H1 (cell line): ENCODE results near the gene NR1H3.

ENCODE experiments used
- POLR2A ChIP-seq, 2 experiments: IDR thresholded peaks; 1 replicate in 1 of 2; 2 replicates in 1 of 2; pipeline ENCODE4 v1.6.1; 2011; ENCODE audit warnings: low read depth in 2 of 2, low read length in 2 of 2, mild to moderate bottlenecking in 2 of 2; ENCODE audit errors: control extremely low read depth in 1 of 2
- POLR2AphosphoS5 ChIP-seq: IDR thresholded peaks from 2 replicates; pipeline ENCODE4 v1.6.1; 2011; ENCODE audit warnings: low read depth, low read length
- SP1 ChIP-seq: IDR thresholded peaks from 2 replicates; pipeline ENCODE4 v1.6.1; 2011; ENCODE audit warnings: low read depth, low read length

DNA sequence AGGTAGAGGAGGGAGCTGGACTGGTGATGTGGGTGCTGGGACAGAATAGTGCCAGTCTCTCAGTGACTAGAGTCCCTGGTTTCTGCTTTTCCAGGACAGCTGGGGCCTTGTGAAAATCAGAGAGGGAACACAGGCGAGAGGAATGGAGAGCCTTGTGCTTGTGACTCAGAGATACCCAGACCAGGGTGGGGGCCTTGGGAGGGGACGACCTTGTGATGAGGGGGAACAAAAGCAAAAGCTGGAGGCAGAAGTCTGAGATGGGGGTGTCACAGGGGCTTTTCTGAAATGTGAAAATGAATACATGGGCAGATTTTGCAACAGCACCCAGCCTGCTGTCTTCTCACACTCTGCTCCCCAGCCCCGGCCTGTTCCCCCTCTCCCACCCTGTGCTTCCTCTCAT, 3.4 kb upstream of the NR1H3 start:
- TF ChIP-seq SP1 (no peak), POLR2AphosphoS5 (no peak), POLR2A (IDR thresholded peaks at IDR 0.05; ENCODE audit: control extremely low read depth in 1 of 2, low read depth in 2 of 2, low read length in 2 of 2) (no peak)
